22Rv1 (cell line): ENCODE results near the gene GEMIN7.

Experiments
- ZFX ChIP-seq: fragments of 450-650 bp; IDR thresholded peaks from 2 replicates; pipeline ENCODE4 v1.6.1; 2017; ENCODE audit warnings: antibody characterized with exemption, borderline replicate concordance
- TF ChIP-seq, protein P1 (sequence below): fragments of 450-650 bp; IDR thresholded peaks from 2 replicates; pipeline ENCODE4 v1.5.1; 2017; ENCODE audit warnings: mild to moderate bottlenecking

DNA sequence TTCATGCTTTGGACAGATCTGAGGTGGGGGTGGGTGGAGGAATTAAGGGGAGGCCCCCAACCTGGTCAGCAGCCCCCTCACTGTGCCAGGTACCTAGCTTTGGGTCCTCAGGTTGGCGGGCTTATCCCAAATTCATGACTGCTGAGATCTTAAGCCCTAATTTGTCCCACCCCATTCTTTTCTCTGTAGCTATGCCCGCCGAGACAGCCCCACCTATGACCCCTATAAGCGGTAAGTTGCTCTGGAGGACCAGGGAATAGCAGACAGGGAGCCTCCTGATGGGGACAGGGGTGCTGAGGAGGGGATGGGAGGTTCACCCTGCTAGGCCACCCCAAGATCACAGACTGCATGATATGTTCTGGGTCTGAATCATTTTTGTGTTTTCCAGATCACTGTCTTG, 17.1 kb upstream of the GEMIN7 start:
- TF ChIP-seq, protein P1, sequence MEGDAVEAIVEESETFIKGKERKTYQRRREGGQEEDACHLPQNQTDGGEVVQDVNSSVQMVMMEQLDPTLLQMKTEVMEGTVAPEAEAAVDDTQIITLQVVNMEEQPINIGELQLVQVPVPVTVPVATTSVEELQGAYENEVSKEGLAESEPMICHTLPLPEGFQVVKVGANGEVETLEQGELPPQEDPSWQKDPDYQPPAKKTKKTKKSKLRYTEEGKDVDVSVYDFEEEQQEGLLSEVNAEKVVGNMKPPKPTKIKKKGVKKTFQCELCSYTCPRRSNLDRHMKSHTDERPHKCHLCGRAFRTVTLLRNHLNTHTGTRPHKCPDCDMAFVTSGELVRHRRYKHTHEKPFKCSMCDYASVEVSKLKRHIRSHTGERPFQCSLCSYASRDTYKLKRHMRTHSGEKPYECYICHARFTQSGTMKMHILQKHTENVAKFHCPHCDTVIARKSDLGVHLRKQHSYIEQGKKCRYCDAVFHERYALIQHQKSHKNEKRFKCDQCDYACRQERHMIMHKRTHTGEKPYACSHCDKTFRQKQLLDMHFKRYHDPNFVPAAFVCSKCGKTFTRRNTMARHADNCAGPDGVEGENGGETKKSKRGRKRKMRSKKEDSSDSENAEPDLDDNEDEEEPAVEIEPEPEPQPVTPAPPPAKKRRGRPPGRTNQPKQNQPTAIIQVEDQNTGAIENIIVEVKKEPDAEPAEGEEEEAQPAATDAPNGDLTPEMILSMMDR = no peak
- TF ChIP-seq ZFX = no peak
